ENCODE data around the gene LIN37. TPM values are rescaled to one million over a fixed set of nuclear protein-coding genes. Genes with fewer than 3 reads are reported as not detected.

The LIN37 gene
- total and polyA plus RNA-seq, 2 donors (not counting 3 experiments of a cell fraction or from before 2014, with no cell fraction given): 11.3 to 21.4 TPM

GRCh38 chr19:35789978-35790944, 41.9 kb downstream of the LIN37 start:
- ChIA-PET CTCF (no interaction called here), POLR2A (no interaction called here)
- H4K20me1 ChIP-seq (replicated peaks; ENCODE audit: control insufficient read depth, extremely low read depth, insufficient read depth, low read length): no peaks in the 10 kb centered on the region
- H3K4me3 ChIP-seq (replicated peaks in 1 of 3; ENCODE audit: insufficient read depth in 1 of 3, low read depth in 1 of 3, low read length in 3 of 3): no peak overlapping the region
- H3K9me3 ChIP-seq (replicated peaks; ENCODE audit: control insufficient read depth, insufficient read depth, low read length): no peaks in the 10 kb centered on the region
- H3K27ac ChIP-seq (ENCODE audit: insufficient read depth, low read depth, low read length): no peak overlapping the region
- no peak overlapping the region for H3K4me2 ChIP-seq (ENCODE audit: insufficient read depth, low read length)
- no peak for DNase-seq (ENCODE audit: low read depth, low spot score)
- H2AFZ ChIP-seq (ENCODE audit: low read depth, low read length): no peak overlapping the region
- H3K36me3 ChIP-seq (ENCODE audit: control insufficient read depth in 2 of 2, extremely low read depth in 1 of 2, insufficient read depth in 2 of 2, low read length in 2 of 2): no peaks in the 10 kb centered on the region
- intact Hi-C loops (cut with micrococcal nuclease): no loop called here
- no TSS peak for BruUV-seq (replicated peaks)
- no peak for FAIRE-seq
- no peaks in the 10 kb centered on the region for H3K9me1 ChIP-seq (replicated peaks; ENCODE audit: control insufficient read depth, extremely low read depth, insufficient read depth, low read length)
- peaks cover 0 to 3% of the 10 kb centered on the region in 2 experiments for H3K27me3 ChIP-seq (ENCODE audit: control insufficient read depth in 2 of 2, insufficient read depth in 2 of 2, low read length in 2 of 2)
- H3K79me2 ChIP-seq (ENCODE audit: control insufficient read depth, insufficient read depth, low read length): no peaks in the 10 kb centered on the region
- H3K9ac ChIP-seq (replicated peaks; ENCODE audit: extremely low read depth, insufficient read depth, low read length): no peak overlapping the region
- dilution Hi-C loops (cut with MboI; ENCODE audit: extremely low pct_ligation_motif_present, low sequenced_read_pairs): no loop called here
- no peaks in the 10 kb centered on the region for H3K4me1 ChIP-seq (ENCODE audit: control insufficient read depth, extremely low read depth, insufficient read depth, low read length)
- TF ChIP-seq MAX (IDR thresholded peaks at IDR 0.05; ENCODE audit: insufficient read depth, insufficient read length) (no peak), POLR2AphosphoS5 (IDR thresholded peaks at IDR 0.05; ENCODE audit: insufficient read depth, low read depth, low read length) (no peak), POLR2A (IDR thresholded peaks at IDR 0.05; ENCODE audit: low read depth, low read length) (no peak), MYC (IDR thresholded peaks at IDR 0.05; ENCODE audit: low read depth, low read length) (no peak), GATA2 (IDR thresholded peaks at IDR 0.05; ENCODE audit: insufficient read depth, insufficient read length, low read depth, low read length) (no peak), EZH2 (IDR thresholded peaks at IDR 0.05; ENCODE audit: borderline replicate concordance, low read depth, low read length, severe bottlenecking) (no peak), JUN (IDR thresholded peaks at IDR 0.05; ENCODE audit: borderline replicate concordance, insufficient read depth, insufficient read length, low read depth) (no peak)

Data from endothelial cell of umbilical vein (primary cell).